Measurements from ENCODE around the gene TTI1.

Gene TTI1

DNA sequence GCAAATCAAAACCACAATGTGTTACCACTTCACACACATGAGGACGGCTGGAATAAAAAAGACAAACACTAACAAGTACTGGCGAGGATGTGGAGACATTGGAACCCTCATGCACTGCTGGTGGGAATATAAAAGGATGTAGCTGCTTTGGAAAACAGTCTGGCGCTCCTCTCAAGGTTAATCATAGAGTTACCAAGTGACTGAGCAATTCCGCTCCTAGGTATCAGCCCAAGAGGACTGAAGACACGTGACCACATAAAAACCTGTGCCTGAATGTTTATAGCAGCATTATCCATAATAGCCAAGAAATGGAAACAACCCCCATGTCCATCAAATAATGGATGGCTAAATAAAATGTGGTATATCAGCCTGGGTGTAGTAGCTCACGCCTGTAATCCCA, 85.3 kb downstream of the TTI1 start:
- H2AFZ ChIP-seq (ENCODE audit: low read depth, low read length): no peak overlapping the region
- H3K9me3 ChIP-seq (ENCODE audit: insufficient read depth, low read length, severe bottlenecking): no peaks in the 10 kb centered on the region
- no peak overlapping the region for H3K4me2 ChIP-seq (ENCODE audit: insufficient read depth, low read length)
- H3K79me2 ChIP-seq (ENCODE audit: insufficient read depth, low read length): no peaks in the 10 kb centered on the region
- no peaks in the 10 kb centered on the region for H4K20me1 ChIP-seq (ENCODE audit: insufficient read depth, low read length)
- no peaks in the 10 kb centered on the region for H3K27me3 ChIP-seq (ENCODE audit: insufficient read depth, low read length, poor library complexity)
- DNase-seq (no peak), ATAC-seq (ENCODE audit: insufficient read depth, low read depth) (no peak)
- no peaks in the 10 kb centered on the region for H3K4me1 ChIP-seq (ENCODE audit: insufficient read depth, low read length)
- H3K27ac ChIP-seq (ENCODE audit: low read length): no peak overlapping the region
- H3K9ac ChIP-seq (ENCODE audit: low read depth, low read length): no peak overlapping the region
- TF ChIP-seq, protein P1, sequence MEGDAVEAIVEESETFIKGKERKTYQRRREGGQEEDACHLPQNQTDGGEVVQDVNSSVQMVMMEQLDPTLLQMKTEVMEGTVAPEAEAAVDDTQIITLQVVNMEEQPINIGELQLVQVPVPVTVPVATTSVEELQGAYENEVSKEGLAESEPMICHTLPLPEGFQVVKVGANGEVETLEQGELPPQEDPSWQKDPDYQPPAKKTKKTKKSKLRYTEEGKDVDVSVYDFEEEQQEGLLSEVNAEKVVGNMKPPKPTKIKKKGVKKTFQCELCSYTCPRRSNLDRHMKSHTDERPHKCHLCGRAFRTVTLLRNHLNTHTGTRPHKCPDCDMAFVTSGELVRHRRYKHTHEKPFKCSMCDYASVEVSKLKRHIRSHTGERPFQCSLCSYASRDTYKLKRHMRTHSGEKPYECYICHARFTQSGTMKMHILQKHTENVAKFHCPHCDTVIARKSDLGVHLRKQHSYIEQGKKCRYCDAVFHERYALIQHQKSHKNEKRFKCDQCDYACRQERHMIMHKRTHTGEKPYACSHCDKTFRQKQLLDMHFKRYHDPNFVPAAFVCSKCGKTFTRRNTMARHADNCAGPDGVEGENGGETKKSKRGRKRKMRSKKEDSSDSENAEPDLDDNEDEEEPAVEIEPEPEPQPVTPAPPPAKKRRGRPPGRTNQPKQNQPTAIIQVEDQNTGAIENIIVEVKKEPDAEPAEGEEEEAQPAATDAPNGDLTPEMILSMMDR (IDR thresholded peaks at IDR 0.05; ENCODE audit: borderline replicate concordance, extremely low read depth, low read length, poor library complexity, severe bottlenecking): no peak
- no peak for TF ChIP-seq EZH2 (IDR thresholded peaks at IDR 0.05; ENCODE audit: borderline replicate concordance, low read depth, low read length, severe bottlenecking)
- no peak overlapping the region for H3K4me3 ChIP-seq (ENCODE audit: low read depth in 1 of 2, low read length in 2 of 2)
- H3K36me3 ChIP-seq (ENCODE audit: insufficient read depth, low read length): no peaks in the 10 kb centered on the region

DNA sequence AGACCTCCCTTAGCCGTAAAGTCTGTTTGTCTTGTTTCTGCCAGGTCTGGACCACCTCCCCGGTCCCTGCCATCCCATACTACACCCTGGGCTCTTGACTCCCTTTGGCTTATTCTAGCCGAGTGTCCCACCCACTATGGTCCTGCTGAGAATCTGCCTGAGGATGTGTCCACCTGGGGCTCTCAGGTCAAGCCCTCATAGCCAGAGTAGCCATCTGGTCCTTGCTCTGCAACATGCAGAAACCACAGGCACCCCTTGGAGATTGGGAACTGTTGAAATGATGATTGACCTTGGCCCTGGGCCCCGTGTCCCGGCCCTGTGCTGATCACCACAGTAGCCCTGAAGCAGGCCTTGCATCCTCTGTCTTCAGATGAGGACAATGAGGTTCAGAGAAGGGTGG, 86.3 kb downstream of the TTI1 start:
- Histone ChIP-seq H3K27ac (ENCODE audit: low read length) (no peak overlapping the region), H3K27me3 (ENCODE audit: insufficient read depth, low read length, poor library complexity) (no peaks in the 10 kb centered on the region), H3K79me2 (ENCODE audit: insufficient read depth, low read length) (no peaks in the 10 kb centered on the region), H4K20me1 (ENCODE audit: insufficient read depth, low read length) (no peaks in the 10 kb centered on the region), H3K9me3 (ENCODE audit: insufficient read depth, low read length, severe bottlenecking) (no peaks in the 10 kb centered on the region), H2AFZ (ENCODE audit: low read depth, low read length) (no peak overlapping the region), H3K4me2 (ENCODE audit: insufficient read depth, low read length) (no peak overlapping the region), H3K36me3 (ENCODE audit: insufficient read depth, low read length) (no peaks in the 10 kb centered on the region), H3K4me3 (ENCODE audit: low read depth in 1 of 2, low read length in 2 of 2) (no peak overlapping the region), H3K9ac (ENCODE audit: low read depth, low read length) (no peak overlapping the region), H3K4me1 (ENCODE audit: insufficient read depth, low read length) (no peaks in the 10 kb centered on the region)
- no peak for DNase-seq
- TF ChIP-seq, protein P1 (IDR thresholded peaks at IDR 0.05; ENCODE audit: borderline replicate concordance, extremely low read depth, low read length, poor library complexity, severe bottlenecking): no peak
- no peak for TF ChIP-seq EZH2 (IDR thresholded peaks at IDR 0.05; ENCODE audit: borderline replicate concordance, low read depth, low read length, severe bottlenecking)
- ATAC-seq (ENCODE audit: insufficient read depth, low read depth): no peak

DNA sequence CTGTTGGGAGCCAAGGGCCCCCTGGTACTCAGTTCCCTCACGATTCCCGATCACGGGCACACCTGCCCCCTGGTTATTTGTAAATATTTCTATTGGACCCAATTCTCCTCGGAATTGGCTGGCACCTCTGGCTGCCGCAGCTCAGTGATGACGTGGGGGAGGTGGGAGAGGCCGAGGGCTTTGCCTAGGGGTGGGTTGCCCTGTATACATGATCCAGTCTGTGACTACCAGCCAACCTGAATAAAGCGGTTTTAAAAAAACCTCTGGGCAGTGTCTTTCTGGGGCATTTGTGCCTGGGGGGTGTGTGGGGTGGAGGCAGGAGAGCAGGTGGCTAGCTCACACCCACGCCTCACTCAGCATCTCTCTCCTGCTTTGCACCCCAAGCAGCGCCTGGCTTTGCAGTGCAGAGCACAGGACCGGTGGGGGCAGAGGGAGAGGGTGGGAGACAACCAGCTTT, 88.1 kb downstream of the TTI1 start:
- no peaks in the 10 kb centered on the region for H3K4me1 ChIP-seq (ENCODE audit: insufficient read depth, low read length)

More for the DNA sequence above, 88.1 kb downstream of the TTI1 start:
- H3K4me3 ChIP-seq (ENCODE audit: low read depth in 1 of 2, low read length in 2 of 2): no peak overlapping the region
- TF ChIP-seq EZH2 (IDR thresholded peaks at IDR 0.05; ENCODE audit: borderline replicate concordance, low read depth, low read length, severe bottlenecking): no peak
- TF ChIP-seq, protein P1 (IDR thresholded peaks at IDR 0.05; ENCODE audit: borderline replicate concordance, extremely low read depth, low read length, poor library complexity, severe bottlenecking): no peak
- H3K4me2 ChIP-seq (ENCODE audit: insufficient read depth, low read length): no peak overlapping the region
- DNase-seq: no peak
- H2AFZ ChIP-seq (ENCODE audit: low read depth, low read length): no peak overlapping the region
- H3K9ac ChIP-seq (ENCODE audit: low read depth, low read length): no peak overlapping the region
- H3K9me3 ChIP-seq (ENCODE audit: insufficient read depth, low read length, severe bottlenecking): no peaks in the 10 kb centered on the region
- H3K79me2 ChIP-seq (ENCODE audit: insufficient read depth, low read length): no peaks in the 10 kb centered on the region
- H4K20me1 ChIP-seq (ENCODE audit: insufficient read depth, low read length): no peaks in the 10 kb centered on the region
- H3K27me3 ChIP-seq (ENCODE audit: insufficient read depth, low read length, poor library complexity): no peaks in the 10 kb centered on the region
- H3K36me3 ChIP-seq (ENCODE audit: insufficient read depth, low read length): no peaks in the 10 kb centered on the region
- no peak for ATAC-seq (ENCODE audit: insufficient read depth, low read depth)
- no peak overlapping the region for H3K27ac ChIP-seq (ENCODE audit: low read length)
